T-helper 17 cell (primary cell): ENCODE measurements around the gene FOXD3. TPM values are rescaled to one million over a fixed set of nuclear protein-coding genes. Genes with fewer than 3 reads are reported as not detected.

Experiments used
- ATAC-seq: fragments of 150-1000 bp; cut with Tn5 transposase; 2 replicates; pipeline ENCODE4 v1.10.0; 2021; ENCODE audit warnings: mild to moderate bottlenecking, moderate library complexity
- DNase-seq, 3 donors: peaks; one replicate each; pipeline versions ENCODE4 v3.0.0 to v3.0.0-alpha.2; 2020 to 2021
- H3K9me3 ChIP-seq: one replicate; pipeline ENCODE4 v1.7.0; 2013; ENCODE audit warnings: low read length, mild to moderate bottlenecking; ENCODE audit not compliant: control insufficient read depth, poor library complexity, severe bottlenecking
- H3K27ac Mint-ChIP-seq: one replicate; pipeline ENCODE4 v1.8.0; 2022; ENCODE audit warnings: mild to moderate bottlenecking, moderate library complexity, mixed read lengths
- H3K27me3 Mint-ChIP-seq: one replicate; pipeline ENCODE4 v1.8.0; 2022; ENCODE audit warnings: mixed read lengths
- H3K36me3 Mint-ChIP-seq: one replicate; pipeline ENCODE4 v1.8.0; 2022; ENCODE audit warnings: low read depth, mixed read lengths
- H3K4me1 Mint-ChIP-seq: one replicate; pipeline ENCODE4 v1.8.0; 2022; ENCODE audit warnings: mild to moderate bottlenecking, mixed read lengths
- H3K4me3 Mint-ChIP-seq: one replicate; pipeline ENCODE4 v1.8.0; 2022; ENCODE audit warnings: mild to moderate bottlenecking, moderate library complexity, mixed read lengths
- total RNA-seq, 4 donors: library from RNA in 2 of 4; stranded (reverse) in 2 of 4; gene quantifications; one replicate each; pipeline ENCODE4 v1.2.3 and lab custom pipeline; 2022 to 2026

Gene FOXD3
- total RNA-seq (not detected), total RNA-seq (lab: John Stamatoyannopoulos, UW) (0 to 0.08 reads per million in 2 donors)

DNA sequence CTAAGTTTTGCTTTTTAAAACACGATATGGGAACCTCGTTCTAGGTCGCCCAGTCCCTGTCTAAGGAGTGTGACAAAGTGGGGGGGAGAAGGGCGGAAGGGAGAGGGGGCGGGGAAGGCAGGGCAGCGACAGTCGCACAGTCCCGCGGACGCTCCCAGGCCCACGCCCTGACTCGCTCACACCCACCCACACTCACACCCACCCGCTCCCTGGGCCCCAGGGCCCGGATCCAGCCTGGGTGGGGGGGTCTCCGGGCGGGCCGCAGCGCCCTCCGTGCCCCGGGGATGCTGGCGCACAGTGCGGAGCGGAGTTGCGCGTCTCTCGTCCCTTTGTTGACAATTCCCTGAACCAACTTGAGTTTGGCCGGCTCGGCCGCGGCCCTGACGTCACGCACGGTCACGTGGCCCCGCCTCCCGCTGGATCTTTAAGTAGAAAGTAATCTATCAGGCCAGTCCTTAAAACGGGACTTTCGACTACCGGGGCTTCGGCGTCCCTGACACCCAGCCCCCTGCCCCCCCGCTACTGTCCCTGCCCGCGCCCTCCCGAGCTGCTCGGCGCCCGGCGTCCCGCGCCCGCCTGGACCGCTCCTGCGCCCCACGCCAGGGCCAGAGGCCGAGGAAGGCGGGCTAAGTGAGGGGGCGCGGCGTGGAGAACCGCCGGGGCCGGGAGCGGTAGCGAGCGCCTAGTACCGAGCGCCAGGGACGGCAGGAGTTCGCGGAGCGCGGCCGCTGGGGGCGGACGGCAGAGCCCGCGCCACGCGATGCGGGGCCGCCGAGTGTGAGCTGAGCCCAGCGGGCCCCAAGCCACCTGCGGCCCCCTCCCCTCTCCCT lies at the start of gene FOXD3:
FOXD3 (plus strand) TSS at position 454 of the 830 bp plus-strand sequence. CDS start 492 bp downstream, outside the sequence.
- peak in 1 of 3 donors; percentile 19 for DNase-seq
- peaks cover 15% of the 10 kb centered on the region for H3K9me3 ChIP-seq
- peaks cover 2% of the 10 kb centered on the region for H3K36me3 Mint-ChIP-seq
- ATAC-seq = peak; percentile 29
- peaks cover 7% of the 10 kb centered on the region for H3K4me1 Mint-ChIP-seq
- peak within 1 kb of the TSS; percentile 87 for H3K27ac Mint-ChIP-seq
- H3K4me3 Mint-ChIP-seq = peak within 1 kb of the TSS; percentile 84
- peaks cover 55% of the 10 kb centered on the region for H3K27me3 Mint-ChIP-seq

DNA sequence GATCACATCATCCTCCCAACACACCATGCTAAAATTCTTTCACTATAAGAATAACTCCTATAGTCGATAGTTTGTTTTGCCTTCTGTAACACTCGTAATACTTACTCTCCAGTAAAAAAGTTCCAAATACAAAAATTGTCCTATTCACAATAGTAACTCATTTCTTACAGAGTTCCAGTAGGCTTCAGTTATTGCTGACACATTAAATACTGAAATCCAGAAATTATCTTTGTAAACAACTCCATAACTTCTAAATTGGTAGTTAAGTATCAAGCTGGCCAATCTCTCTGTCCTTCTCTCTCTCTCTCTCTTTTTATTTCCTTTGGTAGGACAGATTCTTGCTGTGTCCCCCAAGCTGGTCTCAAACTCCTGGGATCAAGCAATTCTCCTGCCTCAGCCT lies 49.6 kb upstream of the FOXD3 start:
- H3K27me3 Mint-ChIP-seq = peaks cover 48% of the 10 kb centered on the region
- no peak for ATAC-seq

DNA sequence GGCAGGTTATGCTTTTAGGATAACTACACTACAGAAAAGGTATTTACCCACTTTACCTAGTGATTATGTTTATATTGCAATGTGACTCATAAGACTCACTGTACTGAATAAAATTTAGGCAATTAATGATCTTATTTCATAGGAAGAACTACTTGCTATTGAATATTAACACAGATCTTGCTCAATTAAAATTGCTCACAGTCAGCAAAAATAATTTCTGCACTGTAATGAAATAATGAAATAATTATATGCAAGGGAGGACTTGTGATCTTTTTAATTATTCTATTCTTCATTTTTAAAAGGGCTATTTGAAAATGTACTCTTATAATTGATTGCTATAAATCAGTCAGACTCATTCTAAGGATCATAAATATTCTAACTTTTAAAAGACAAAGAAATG lies 48.0 kb upstream of the FOXD3 start:
- ATAC-seq (no peak), DNase-seq (no peak)
- Mint-ChIP-seq H3K27ac (no peak overlapping the region), H3K4me3 (no peak overlapping the region), H3K36me3 (no peaks in the 10 kb centered on the region), H3K27me3 (peaks cover 43% of the 10 kb centered on the region), H3K4me1 (no peaks in the 10 kb centered on the region)
- H3K9me3 ChIP-seq = no peaks in the 10 kb centered on the region

More for the DNA sequence above, 49.6 kb upstream of the FOXD3 start:
- Mint-ChIP-seq H3K4me3 (no peak overlapping the region), H3K4me1 (no peaks in the 10 kb centered on the region), H3K27ac (no peak overlapping the region), H3K36me3 (no peaks in the 10 kb centered on the region)
- H3K9me3 ChIP-seq = no peaks in the 10 kb centered on the region
- no peak for DNase-seq

DNA sequence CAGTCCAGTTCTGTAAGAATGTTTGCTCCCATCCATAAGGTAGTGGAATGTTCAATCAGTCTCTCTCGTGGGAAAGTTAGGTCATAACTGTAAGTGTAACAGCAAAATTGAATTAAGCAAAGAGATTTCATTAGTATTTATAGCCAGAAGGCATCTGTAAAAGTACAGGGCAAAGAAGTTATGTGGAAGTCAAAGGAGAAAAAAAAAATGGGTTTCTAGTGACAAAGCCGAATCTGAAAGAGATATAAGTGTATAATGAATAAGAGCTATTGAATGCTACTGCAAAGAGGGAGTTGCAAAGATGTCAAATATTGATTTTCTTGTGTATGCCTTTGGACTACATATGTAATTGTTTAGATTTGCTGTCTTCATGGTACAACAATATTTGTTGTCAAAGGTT lies 47.4 kb upstream of the FOXD3 start:
- H3K27me3 Mint-ChIP-seq = peaks cover 38% of the 10 kb centered on the region

DNA sequence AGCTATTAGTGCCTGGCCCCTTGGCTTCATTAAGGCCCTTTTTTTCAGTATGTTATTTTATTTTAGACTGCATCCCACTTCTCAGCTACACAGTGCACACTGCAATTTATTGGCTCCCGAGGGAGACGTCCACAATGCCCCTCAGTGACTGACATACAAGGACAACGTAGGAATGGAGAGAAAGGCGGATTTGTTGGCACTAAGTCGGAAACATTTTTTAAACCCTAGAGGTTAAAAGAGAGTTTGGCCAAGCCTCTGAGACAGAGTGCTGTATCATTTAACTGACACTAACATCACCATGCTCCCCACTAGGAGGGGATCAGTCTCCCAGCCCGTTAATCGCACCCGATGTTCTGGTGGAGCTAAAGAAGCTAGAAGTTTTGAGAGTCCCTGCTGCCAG lies 45.7 kb upstream of the FOXD3 start:
- Mint-ChIP-seq H3K4me3 (no peak overlapping the region), H3K4me1 (no peaks in the 10 kb centered on the region), H3K27ac (no peak overlapping the region), H3K27me3 (peaks cover 44% of the 10 kb centered on the region), H3K36me3 (no peaks in the 10 kb centered on the region)
- no peak for DNase-seq
- H3K9me3 ChIP-seq = no peaks in the 10 kb centered on the region
- no peak for ATAC-seq

More for the DNA sequence above, 47.4 kb upstream of the FOXD3 start:
- H3K4me1 Mint-ChIP-seq = no peaks in the 10 kb centered on the region
- no peaks in the 10 kb centered on the region for H3K9me3 ChIP-seq
- no peak overlapping the region for H3K27ac Mint-ChIP-seq
- no peak overlapping the region for H3K4me3 Mint-ChIP-seq
- DNase-seq (no peak), ATAC-seq (no peak)
- no peaks in the 10 kb centered on the region for H3K36me3 Mint-ChIP-seq

DNA sequence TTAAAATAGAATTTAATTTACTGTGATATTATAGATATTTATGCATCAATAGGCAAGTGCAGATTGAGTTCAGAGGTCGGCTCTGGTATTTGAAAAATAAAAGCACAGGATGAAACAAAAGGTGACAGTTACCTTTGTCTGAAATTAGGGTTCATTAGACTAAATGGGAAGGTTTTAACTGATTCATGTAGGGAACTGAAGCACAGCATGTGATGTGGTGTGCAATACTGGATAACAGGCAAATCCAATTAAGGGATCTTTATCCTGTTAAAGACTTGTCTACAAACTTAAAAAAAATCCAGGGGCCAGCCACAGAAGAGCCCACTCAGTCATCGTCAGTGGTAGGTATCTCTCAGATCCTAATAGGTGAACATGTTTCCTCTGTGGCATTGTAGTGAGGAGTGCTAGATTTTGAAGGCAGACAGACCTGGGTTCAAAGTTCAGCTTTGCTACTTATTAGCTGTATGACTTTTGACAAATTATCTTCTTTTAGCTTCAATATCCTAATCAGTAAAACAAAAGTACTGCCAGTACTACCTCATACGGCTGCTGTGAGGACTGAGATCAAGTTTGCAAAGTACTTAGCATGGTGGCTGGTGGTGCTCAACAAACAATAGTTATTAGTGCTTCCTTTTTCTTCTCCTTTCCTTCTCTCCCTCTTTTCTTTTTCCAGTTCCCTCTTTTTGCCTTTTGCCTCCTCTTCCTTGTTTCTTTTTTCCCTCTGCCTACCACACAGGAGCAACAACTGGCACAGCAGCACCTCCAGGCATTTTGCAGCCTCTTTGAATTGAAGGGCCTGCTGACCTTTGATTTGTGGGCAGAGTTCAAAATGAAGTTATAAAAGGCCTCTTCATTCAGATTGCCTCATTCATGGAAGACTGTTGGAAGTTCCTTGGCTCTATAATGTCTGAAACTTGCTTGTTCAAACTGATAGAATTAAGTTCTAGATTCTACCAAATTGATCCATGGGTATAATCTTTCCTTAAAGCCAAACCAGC lies 44.9 kb upstream of the FOXD3 start:
- no peaks in the 10 kb centered on the region for H3K9me3 ChIP-seq
- H3K27me3 Mint-ChIP-seq = peaks cover 42% of the 10 kb centered on the region
- peak overlapping the region; percentile 21 for H3K4me3 Mint-ChIP-seq
- H3K36me3 Mint-ChIP-seq = no peaks in the 10 kb centered on the region
- no peak overlapping the region for H3K27ac Mint-ChIP-seq
- no peak for DNase-seq
- no peak for ATAC-seq
- H3K4me1 Mint-ChIP-seq = no peaks in the 10 kb centered on the region

DNA sequence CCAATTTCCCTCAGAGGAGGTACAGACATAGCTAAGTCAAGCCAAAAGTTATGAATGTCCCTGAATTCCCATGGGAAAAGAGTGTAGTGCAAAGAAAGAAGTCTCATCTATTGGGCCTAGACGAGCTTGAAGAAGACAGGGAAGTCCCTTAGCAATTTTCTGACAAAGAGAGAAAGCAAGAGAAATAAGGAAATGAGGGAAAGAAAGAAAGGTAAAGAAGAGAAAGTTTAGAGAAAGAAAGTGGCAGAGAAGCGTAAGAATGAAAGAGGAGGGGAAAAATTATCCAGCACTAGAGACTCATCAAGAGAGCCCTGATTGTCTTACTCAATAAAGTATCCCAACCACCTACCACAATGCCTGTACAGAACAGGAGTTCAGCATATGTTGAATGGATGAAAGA lies 40.6 kb upstream of the FOXD3 start:
- Mint-ChIP-seq H3K27me3 (peaks cover 28% of the 10 kb centered on the region), H3K4me1 (no peaks in the 10 kb centered on the region), H3K36me3 (no peaks in the 10 kb centered on the region), H3K27ac (no peak overlapping the region), H3K4me3 (no peak overlapping the region)
- no peaks in the 10 kb centered on the region for H3K9me3 ChIP-seq
- ATAC-seq = no peak
- DNase-seq = no peak

DNA sequence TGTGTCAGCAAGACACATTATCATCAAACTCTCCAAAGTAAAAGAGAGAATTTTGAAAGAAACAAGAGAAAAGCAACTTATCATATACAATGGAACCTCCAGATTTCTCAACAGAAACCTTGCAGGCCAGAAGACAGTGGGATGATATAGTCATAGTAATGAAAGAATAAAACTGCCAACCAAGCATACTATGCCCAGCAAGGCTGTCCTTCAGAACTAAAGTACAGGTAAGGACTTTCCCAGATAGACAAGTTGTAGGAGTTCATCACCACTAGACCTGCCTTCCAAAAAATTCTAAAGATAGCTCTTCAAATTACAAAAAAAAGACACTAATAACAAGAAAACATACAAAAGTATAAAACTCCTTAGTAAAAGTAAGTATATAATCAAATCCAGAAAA lies 33.2 kb upstream of the FOXD3 start:
- H3K27me3 Mint-ChIP-seq = no peaks in the 10 kb centered on the region
- H3K27ac Mint-ChIP-seq = no peak overlapping the region
- DNase-seq (no peak), ATAC-seq (no peak)
- no peak overlapping the region for H3K4me3 Mint-ChIP-seq
- peaks cover 3% of the 10 kb centered on the region for H3K9me3 ChIP-seq
- H3K4me1 Mint-ChIP-seq = no peaks in the 10 kb centered on the region
- H3K36me3 Mint-ChIP-seq = no peaks in the 10 kb centered on the region

DNA sequence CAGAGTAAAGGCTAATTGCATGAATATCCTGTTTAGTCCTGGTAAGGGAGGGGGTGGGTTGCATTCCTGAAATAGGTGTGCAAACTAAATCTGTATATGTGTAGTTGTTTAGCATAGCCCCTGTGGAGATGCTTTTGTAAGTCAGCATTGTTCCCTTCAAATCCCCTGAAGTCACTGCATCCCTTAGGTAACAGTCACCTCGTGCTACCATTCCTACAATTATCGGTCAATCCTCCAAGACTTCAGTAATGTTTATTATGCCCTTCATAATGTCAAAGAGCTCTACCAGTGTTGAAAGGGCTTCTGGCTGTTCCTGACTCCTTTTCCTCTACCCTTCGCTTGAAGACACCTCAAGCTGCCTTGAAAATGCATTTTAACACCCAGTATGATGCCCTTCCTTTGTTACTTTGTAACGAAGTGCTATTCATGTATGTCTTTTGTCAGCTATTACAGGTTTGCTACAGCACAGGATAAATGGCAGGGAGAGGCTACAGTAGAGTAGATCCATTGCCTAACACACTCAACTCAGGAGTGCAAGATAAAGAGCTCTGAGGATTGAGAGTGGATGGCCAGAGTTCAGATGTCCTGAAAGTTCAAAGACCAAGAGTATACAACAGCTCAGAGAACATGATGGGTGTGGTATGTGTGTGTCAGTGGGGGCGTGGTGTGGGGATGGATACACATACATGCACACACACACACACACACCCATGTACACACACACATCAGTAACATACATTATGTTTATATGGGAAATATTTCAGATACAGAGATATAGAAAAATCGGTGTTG lies 27.4 kb upstream of the FOXD3 start:
- Mint-ChIP-seq H3K4me1 (no peaks in the 10 kb centered on the region), H3K27ac (no peak overlapping the region), H3K36me3 (no peaks in the 10 kb centered on the region), H3K27me3 (peaks cover 25% of the 10 kb centered on the region), H3K4me3 (no peak overlapping the region)
- no peak for DNase-seq
- H3K9me3 ChIP-seq = no peaks in the 10 kb centered on the region
- no peak for ATAC-seq

DNA sequence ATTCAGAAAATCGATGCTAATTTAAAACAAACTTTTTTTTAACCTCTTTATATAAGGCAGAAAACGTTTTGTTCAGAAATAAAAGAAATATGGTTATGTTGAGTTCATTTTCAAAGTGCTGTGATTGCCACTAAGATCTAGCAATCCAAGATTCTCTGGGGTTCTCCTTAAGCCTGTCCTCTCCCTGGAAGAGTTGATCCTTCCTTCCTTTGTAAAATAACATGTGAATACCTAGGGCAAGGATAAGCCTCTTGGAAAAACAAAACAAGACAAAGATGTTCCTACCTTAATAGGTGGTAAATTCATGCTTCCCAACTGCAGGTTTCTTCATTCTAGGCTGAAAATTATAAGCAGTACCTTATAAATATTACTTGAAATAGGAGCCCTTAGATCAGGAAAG lies 18.0 kb upstream of the FOXD3 start:
- H3K4me1 Mint-ChIP-seq = no peaks in the 10 kb centered on the region
- no peaks in the 10 kb centered on the region for H3K9me3 ChIP-seq
- ATAC-seq (no peak), DNase-seq (no peak)
- no peak overlapping the region for H3K27ac Mint-ChIP-seq
- H3K27me3 Mint-ChIP-seq = peaks cover 41% of the 10 kb centered on the region
- H3K4me3 Mint-ChIP-seq = no peak overlapping the region
- peaks cover 2% of the 10 kb centered on the region for H3K36me3 Mint-ChIP-seq

DNA sequence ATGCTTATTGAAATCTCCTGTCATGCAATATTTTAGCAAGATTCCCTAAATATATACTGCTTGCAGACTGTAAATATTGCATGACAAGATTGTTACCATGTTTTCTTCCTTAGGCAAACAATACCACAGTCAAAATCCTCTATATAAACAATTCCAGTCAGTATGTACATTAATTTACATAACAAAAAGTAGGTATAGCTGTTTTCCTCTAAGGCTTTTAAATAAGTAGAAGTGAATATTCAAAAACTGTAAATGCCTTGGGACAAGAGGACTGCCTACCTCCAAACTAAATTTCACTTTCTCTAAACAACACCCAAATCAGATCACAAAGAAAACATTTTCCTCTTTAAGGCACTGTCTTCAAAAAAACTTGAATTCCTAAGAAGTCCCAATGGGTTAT lies 17.3 kb upstream of the FOXD3 start:
- Mint-ChIP-seq H3K27ac (no peak overlapping the region), H3K27me3 (peaks cover 43% of the 10 kb centered on the region), H3K36me3 (peaks cover 2% of the 10 kb centered on the region), H3K4me3 (no peak overlapping the region), H3K4me1 (no peaks in the 10 kb centered on the region)
- H3K9me3 ChIP-seq = no peaks in the 10 kb centered on the region
- DNase-seq (no peak), ATAC-seq (no peak)

DNA sequence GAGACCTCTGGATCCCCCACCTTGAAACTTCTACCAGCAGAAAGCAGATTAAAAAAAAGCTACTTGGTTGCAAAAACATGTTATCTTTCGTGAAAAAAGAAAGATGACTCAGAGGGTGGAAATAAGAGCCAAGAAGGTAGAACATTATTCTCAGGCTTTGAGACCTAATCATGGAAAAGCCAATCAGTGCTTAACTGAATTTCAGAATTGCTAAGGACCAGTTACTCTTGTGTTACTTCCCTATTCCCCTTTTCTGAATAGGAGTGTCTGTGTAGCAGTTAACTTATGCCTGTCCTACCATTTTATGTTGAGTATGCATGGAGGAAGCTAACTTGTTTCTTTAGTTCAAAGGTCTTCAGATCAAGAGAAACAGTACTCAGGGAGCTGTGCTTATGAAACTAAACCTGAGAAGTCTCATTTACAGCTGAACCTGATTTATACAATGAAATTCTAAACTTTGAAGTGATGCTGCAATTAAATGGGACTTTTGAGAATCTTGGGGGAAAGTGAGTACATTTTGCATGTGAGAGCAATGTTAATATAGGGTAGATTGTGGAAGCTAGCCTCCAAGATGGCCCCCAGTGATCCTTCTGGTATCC lies 15.1 kb upstream of the FOXD3 start:
- Mint-ChIP-seq H3K4me1 (no peaks in the 10 kb centered on the region), H3K27me3 (peaks cover 50% of the 10 kb centered on the region), H3K27ac (no peak overlapping the region), H3K4me3 (no peak overlapping the region), H3K36me3 (peaks cover 5% of the 10 kb centered on the region)
- H3K9me3 ChIP-seq = no peaks in the 10 kb centered on the region
- no peak for DNase-seq
- ATAC-seq = no peak
